Right atrium auricular region (tissue), 2 donors: ENCODE data around the gene TRANK1. TPM values are rescaled to one million over a fixed set of nuclear protein-coding genes. Genes with fewer than 3 reads are reported as not detected.
"Not testable (repeated sequence)": the region's sequence is repeated elsewhere in the genome, so short reads cannot be mapped to it uniquely, and the experiment has no call there.

Experiments
- DNase-seq: peaks from one replicate; pipeline ENCODE4 v3.0.0-alpha.2; 2019; ENCODE audit warnings: low spot score
- H3K27ac ChIP-seq, 2 donors: fragments of 200-600 bp; sonication (generic); 1 replicate in 1 of 2; 2 replicates in 1 of 2; pipeline ENCODE4 v1.5.1; 2016 to 2019
- H3K27me3 ChIP-seq, 2 donors: fragments of 200-600 bp; sonication (generic); one replicate each; pipeline versions ENCODE4 v1.5.1 to v1.6.0; 2017 to 2019
- H3K36me3 ChIP-seq: fragments of 200-600 bp; sonication (generic); one replicate; pipeline ENCODE4 v1.5.1; 2016
- H3K4me1 ChIP-seq, 2 donors: fragments of 200-600 bp; sonication (generic); one replicate each; pipeline versions ENCODE4 v1.5.1 to v1.6.0; 2017 to 2019
- H3K4me3 ChIP-seq, 2 donors: fragments of 200-600 bp; sonication (generic); 1 replicate in 1 of 2; 2 replicates in 1 of 2; pipeline ENCODE4 v1.5.1; 2017 to 2019; ENCODE audit warnings: mild to moderate bottlenecking in 1 of 2, moderate library complexity in 1 of 2
- H3K9me3 ChIP-seq, 2 donors: fragments of 200-600 bp; sonication (generic); one replicate each; pipeline ENCODE4 v1.5.1; 2019
- CTCF ChIP-seq, 2 donors: fragments of 200-600 bp; sonication (generic); IDR thresholded peaks; one replicate each; pipeline ENCODE4 v1.5.1; 2019; ENCODE audit warnings: antibody characterized with exemption in 2 of 2
- total RNA-seq, 2 donors: library from RNA; depleted of rRNA; stranded (reverse); fragments of >200 nt; gene quantifications; one replicate each; pipeline ENCODE4 v1.1.0, GENCODE V29; 2016

Gene TRANK1
- total RNA-seq, 2 donors from 2014 or later = 5.7 to 10.3 TPM

- TF ChIP-seq CTCF (IDR thresholded peaks at IDR 0.05) = no peak
- H3K27me3 ChIP-seq = no peaks in the 10 kb centered on the region
- H3K4me1 ChIP-seq = no peaks in the 10 kb centered on the region
- no peaks in the 10 kb centered on the region for H3K9me3 ChIP-seq
- H3K4me3 ChIP-seq = no peak overlapping the region
- no peak overlapping the region for H3K27ac ChIP-seq
- no peak for DNase-seq
- H3K36me3 ChIP-seq = peaks cover 8% of the 10 kb centered on the region
Observed at GRCh38 chr3:36881735-36882134, 63.1 kb downstream of the TRANK1 start.

- not testable (repeated sequence) for H3K27me3 ChIP-seq, DNase-seq, H3K4me3 ChIP-seq, H3K27ac ChIP-seq, H3K9me3 ChIP-seq, H3K4me1 ChIP-seq, H3K36me3 ChIP-seq
Observed at GRCh38 chr3:36879842-36880241, 65.0 kb downstream of the TRANK1 start.

- Histone ChIP-seq H3K27me3 (no peaks in the 10 kb centered on the region), H3K9me3 (no peaks in the 10 kb centered on the region), H3K27ac (no peak overlapping the region), H3K4me1 (no peaks in the 10 kb centered on the region), H3K36me3 (no peaks in the 10 kb centered on the region), H3K4me3 (no peak overlapping the region)
- no peak for TF ChIP-seq CTCF (IDR thresholded peaks at IDR 0.05)
- DNase-seq = no peak
Observed at GRCh38 chr3:36877930-36878685, 66.7 kb downstream of the TRANK1 start.

- Histone ChIP-seq H3K36me3 (no peaks in the 10 kb centered on the region), H3K27me3 (no peaks in the 10 kb centered on the region), H3K27ac (no peak overlapping the region), H3K4me1 (no peaks in the 10 kb centered on the region), H3K4me3 (no peak overlapping the region), H3K9me3 (no peaks in the 10 kb centered on the region)
- no peak for DNase-seq
- TF ChIP-seq CTCF (IDR thresholded peaks at IDR 0.05) = no peak
Observed at GRCh38 chr3:36876181-36876936, 68.5 kb downstream of the TRANK1 start.

GRCh38 chr3:36875397-36875796, 69.5 kb downstream of the TRANK1 start:
- Histone ChIP-seq H3K9me3 (no peaks in the 10 kb centered on the region), H3K27ac (no peak overlapping the region), H3K36me3 (no peaks in the 10 kb centered on the region), H3K27me3 (no peaks in the 10 kb centered on the region), H3K4me1 (no peaks in the 10 kb centered on the region), H3K4me3 (no peak overlapping the region)
- no peak for TF ChIP-seq CTCF (IDR thresholded peaks at IDR 0.05)
- DNase-seq = no peak

GRCh38 chr3:36874424-36874823, 70.4 kb downstream of the TRANK1 start:
- Histone ChIP-seq H3K4me3 (no peak overlapping the region), H3K9me3 (no peaks in the 10 kb centered on the region), H3K36me3 (no peaks in the 10 kb centered on the region), H3K4me1 (no peaks in the 10 kb centered on the region), H3K27me3 (no peaks in the 10 kb centered on the region), H3K27ac (no peak overlapping the region)
- TF ChIP-seq CTCF (IDR thresholded peaks at IDR 0.05) = no peak
- no peak for DNase-seq
